ENCODE data around the gene GALNT9. TPM values are rescaled to one million over a fixed set of nuclear protein-coding genes. Genes with fewer than 3 reads are reported as not detected.

The GALNT9 gene
- polyA plus RNA-seq, 1 donor from 2014 or later: 13.5 TPM

DNA sequence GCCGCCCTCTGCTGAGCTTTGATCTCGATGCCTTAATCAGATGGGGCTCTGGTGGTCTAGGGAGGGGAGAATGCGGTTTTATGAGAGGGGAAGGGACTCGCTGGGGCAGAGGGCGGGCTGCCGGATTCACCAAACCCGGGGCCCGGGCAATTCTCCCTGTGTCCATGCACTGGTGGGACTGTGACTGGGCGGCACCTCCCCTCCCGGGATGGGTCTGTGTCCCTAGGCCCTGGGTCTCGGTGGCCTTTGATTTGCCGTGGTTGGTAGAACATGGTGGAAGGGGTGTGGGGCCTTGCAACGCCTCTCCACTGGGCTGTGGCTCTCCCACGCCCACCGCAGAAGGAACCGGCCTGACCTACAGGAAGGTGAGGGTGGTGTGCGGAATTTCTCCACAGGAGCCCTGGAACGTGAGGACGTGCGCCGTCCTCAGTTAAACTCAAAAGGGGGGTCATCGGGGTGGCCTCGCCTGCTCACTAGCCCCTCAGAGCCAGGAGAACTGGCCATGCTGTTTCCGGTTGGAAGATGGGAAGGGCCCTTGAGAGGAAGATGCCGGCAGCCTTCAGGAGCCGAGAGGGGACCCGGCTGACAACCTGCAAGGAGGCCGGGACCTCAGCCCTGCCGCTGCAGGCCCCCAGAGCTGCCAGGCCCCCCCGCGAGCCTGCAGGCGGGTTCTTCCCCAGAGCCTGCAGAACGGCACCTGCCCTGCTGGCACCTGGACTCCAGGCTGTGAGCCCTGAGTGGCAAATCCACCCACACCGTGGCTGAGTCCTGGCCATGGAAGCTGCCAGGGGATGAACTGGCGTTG lies 141.5 kb downstream of the GALNT9 start:
- Histone ChIP-seq H3K4me3 (ENCODE audit: low read length) (no peak overlapping the region), H3K79me2 (replicated peaks; ENCODE audit: insufficient read depth, low read length) (no peaks in the 10 kb centered on the region), H3K4me2 (ENCODE audit: low read length) (no peak overlapping the region), H3K9ac (ENCODE audit: low read length) (no peak overlapping the region), H3K9me2 (ENCODE audit: insufficient read depth, low read length) (no peaks in the 10 kb centered on the region), H2AFZ (ENCODE audit: low read depth, low read length) (no peak overlapping the region), H3K9me3 (ENCODE audit: low read length) (no peaks in the 10 kb centered on the region), H3F3A (ENCODE audit: insufficient read depth, low read length, poor library complexity, severe bottlenecking) (no peaks in the 10 kb centered on the region), H3K36me3 (ENCODE audit: insufficient read depth, low read length) (no peaks in the 10 kb centered on the region), H3K27ac (ENCODE audit: low read length) (no peak overlapping the region), H4K20me1 (ENCODE audit: insufficient read depth) (no peaks in the 10 kb centered on the region), H3K27me3 (ENCODE audit: insufficient read depth, low read depth, low read length) (peaks cover 13% of the 10 kb centered on the region)
- TF ChIP-seq RAD21 (conservative IDR thresholded peaks at IDR 0.05): no peak
- no peak for TF ChIP-seq SMC3 (conservative IDR thresholded peaks at IDR 0.05; ENCODE audit: poor library complexity)
- no peak for TF ChIP-seq MXI1 (conservative IDR thresholded peaks at IDR 0.05; ENCODE audit: poor library complexity, severe bottlenecking)
- TF ChIP-seq TAF1 (IDR thresholded peaks at IDR 0.05; ENCODE audit: low read depth): no peak
- TF ChIP-seq, protein P1, sequence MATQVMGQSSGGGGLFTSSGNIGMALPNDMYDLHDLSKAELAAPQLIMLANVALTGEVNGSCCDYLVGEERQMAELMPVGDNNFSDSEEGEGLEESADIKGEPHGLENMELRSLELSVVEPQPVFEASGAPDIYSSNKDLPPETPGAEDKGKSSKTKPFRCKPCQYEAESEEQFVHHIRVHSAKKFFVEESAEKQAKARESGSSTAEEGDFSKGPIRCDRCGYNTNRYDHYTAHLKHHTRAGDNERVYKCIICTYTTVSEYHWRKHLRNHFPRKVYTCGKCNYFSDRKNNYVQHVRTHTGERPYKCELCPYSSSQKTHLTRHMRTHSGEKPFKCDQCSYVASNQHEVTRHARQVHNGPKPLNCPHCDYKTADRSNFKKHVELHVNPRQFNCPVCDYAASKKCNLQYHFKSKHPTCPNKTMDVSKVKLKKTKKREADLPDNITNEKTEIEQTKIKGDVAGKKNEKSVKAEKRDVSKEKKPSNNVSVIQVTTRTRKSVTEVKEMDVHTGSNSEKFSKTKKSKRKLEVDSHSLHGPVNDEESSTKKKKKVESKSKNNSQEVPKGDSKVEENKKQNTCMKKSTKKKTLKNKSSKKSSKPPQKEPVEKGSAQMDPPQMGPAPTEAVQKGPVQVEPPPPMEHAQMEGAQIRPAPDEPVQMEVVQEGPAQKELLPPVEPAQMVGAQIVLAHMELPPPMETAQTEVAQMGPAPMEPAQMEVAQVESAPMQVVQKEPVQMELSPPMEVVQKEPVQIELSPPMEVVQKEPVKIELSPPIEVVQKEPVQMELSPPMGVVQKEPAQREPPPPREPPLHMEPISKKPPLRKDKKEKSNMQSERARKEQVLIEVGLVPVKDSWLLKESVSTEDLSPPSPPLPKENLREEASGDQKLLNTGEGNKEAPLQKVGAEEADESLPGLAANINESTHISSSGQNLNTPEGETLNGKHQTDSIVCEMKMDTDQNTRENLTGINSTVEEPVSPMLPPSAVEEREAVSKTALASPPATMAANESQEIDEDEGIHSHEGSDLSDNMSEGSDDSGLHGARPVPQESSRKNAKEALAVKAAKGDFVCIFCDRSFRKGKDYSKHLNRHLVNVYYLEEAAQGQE (IDR thresholded peaks at IDR 0.05; ENCODE audit: borderline replicate concordance): no peak
- TF ChIP-seq EP300 (conservative IDR thresholded peaks at IDR 0.05; ENCODE audit: poor library complexity, severe bottlenecking): no peak
- no peak for TF ChIP-seq EZH2 (IDR thresholded peaks at IDR 0.05; ENCODE audit: borderline replicate concordance, insufficient read depth, low read length, poor library complexity, severe bottlenecking)
- TF ChIP-seq, protein P2, sequence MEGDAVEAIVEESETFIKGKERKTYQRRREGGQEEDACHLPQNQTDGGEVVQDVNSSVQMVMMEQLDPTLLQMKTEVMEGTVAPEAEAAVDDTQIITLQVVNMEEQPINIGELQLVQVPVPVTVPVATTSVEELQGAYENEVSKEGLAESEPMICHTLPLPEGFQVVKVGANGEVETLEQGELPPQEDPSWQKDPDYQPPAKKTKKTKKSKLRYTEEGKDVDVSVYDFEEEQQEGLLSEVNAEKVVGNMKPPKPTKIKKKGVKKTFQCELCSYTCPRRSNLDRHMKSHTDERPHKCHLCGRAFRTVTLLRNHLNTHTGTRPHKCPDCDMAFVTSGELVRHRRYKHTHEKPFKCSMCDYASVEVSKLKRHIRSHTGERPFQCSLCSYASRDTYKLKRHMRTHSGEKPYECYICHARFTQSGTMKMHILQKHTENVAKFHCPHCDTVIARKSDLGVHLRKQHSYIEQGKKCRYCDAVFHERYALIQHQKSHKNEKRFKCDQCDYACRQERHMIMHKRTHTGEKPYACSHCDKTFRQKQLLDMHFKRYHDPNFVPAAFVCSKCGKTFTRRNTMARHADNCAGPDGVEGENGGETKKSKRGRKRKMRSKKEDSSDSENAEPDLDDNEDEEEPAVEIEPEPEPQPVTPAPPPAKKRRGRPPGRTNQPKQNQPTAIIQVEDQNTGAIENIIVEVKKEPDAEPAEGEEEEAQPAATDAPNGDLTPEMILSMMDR (IDR thresholded peaks at IDR 0.05; ENCODE audit: poor library complexity, severe bottlenecking): no peak
- no peak for TF ChIP-seq POLR2AphosphoS5 (IDR thresholded peaks at IDR 0.05)

DNA sequence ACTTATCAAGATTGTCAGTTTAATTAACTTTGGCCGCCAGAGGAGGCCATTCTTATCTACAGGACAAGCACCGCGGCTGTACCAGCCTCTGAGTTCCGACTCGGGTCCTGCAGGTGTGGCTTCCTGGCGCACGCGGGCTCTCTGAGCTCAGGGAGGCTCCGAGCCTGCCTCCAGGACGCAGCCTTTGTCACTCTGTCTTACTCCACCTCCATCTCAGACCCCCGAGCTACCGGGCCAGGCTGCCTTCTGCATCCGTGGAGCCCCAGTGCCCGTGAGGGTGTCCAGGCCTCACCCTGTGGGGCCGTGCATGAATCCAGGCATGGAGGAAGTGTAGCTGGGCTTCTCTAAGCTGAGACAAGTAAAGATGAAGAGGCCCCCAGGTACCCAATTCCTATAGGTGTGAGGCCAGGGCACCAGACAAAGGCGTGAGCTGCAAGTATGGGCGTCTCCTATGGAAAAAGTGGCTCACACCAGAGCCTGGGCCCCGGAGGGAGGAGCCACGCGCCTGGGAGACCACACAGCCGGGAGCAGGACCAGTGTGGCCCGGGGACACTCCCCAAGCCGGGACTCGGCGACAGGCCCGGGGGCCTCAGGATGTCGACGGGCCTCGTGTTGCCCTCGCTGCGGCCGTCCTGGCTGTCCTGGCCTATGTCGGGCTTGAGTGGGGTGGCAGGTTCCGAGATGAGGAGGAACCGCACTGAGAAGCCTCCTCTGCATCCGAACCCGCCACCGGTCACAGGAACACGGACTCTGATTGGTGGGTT lies 142.3 kb downstream of the GALNT9 start:
- H3K9ac ChIP-seq (ENCODE audit: low read length): no peak overlapping the region
- H3K27me3 ChIP-seq (ENCODE audit: insufficient read depth, low read depth, low read length): peaks cover 13% of the 10 kb centered on the region
- H3K9me3 ChIP-seq (ENCODE audit: low read length): no peaks in the 10 kb centered on the region
- H3K9me2 ChIP-seq (ENCODE audit: insufficient read depth, low read length): no peaks in the 10 kb centered on the region
- H3K36me3 ChIP-seq (ENCODE audit: insufficient read depth, low read length): no peaks in the 10 kb centered on the region
- H3K79me2 ChIP-seq (replicated peaks; ENCODE audit: insufficient read depth, low read length): no peaks in the 10 kb centered on the region
- H3K27ac ChIP-seq (ENCODE audit: low read length): no peak overlapping the region
- H2AFZ ChIP-seq (ENCODE audit: low read depth, low read length): no peak overlapping the region
- no peaks in the 10 kb centered on the region for H4K20me1 ChIP-seq (ENCODE audit: insufficient read depth)
- H3K4me3 ChIP-seq (ENCODE audit: low read length): no peak overlapping the region
- no peak overlapping the region for H3K4me2 ChIP-seq (ENCODE audit: low read length)
- H3F3A ChIP-seq (ENCODE audit: insufficient read depth, low read length, poor library complexity, severe bottlenecking): no peaks in the 10 kb centered on the region
- TF ChIP-seq SMC3 (conservative IDR thresholded peaks at IDR 0.05; ENCODE audit: poor library complexity): no peak
- no peak for TF ChIP-seq RAD21 (conservative IDR thresholded peaks at IDR 0.05)
- no peak for TF ChIP-seq MXI1 (conservative IDR thresholded peaks at IDR 0.05; ENCODE audit: poor library complexity, severe bottlenecking)
- TF ChIP-seq, protein P2 (IDR thresholded peaks at IDR 0.05; ENCODE audit: poor library complexity, severe bottlenecking): no peak
- TF ChIP-seq EZH2 (IDR thresholded peaks at IDR 0.05; ENCODE audit: borderline replicate concordance, insufficient read depth, low read length, poor library complexity, severe bottlenecking): no peak
